Activated CD4-positive, CD25-positive, alpha-beta regulatory T cell (primary cell): ENCODE results near the gene DBH.

Experiments used
- DNase-seq, 4 experiments: peaks; one replicate each; lab custom pipeline; 2025; lab: John Stamatoyannopoulos, UW

DBH gene

DNA sequence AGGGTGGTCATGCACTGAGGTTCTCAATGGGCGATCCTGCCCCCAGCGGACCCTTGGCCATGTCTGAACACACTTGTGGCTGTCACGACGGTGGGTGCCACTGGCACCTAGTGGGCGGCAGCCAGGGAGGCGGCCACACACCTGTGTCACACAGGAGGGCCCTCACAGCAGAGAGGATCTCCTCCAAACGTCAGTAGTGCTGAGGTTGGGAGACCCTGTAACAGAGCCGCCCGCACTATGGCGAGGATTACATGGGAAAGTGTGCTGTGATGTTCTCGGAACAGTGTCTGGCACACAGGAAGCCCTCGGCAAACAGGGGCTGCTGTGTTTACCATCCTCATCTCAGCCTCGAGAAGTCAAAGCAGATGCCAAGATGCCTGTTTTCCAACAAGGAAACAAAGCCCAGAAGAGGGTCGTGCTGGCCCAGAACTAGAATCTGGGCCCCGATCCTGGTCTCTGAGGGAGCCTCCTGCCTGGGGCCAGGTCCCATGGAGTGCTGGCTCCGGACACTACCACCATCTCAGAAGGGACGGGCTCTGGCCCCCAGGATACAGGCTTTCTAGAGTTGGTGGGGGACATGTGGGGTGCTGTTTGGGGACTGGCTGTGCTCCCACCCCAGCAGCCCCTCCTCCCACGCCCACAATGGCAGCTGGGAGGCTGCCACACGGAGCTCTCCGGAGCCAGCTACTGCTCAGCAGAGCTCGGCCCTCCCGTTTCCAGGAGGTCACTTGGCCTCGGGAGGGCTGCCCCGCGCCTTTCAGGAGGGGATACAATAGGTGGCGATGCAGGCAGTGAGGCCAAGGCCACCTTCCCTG is 48.2 kb downstream of the DBH start:
- DNase-seq: no peak

DNA sequence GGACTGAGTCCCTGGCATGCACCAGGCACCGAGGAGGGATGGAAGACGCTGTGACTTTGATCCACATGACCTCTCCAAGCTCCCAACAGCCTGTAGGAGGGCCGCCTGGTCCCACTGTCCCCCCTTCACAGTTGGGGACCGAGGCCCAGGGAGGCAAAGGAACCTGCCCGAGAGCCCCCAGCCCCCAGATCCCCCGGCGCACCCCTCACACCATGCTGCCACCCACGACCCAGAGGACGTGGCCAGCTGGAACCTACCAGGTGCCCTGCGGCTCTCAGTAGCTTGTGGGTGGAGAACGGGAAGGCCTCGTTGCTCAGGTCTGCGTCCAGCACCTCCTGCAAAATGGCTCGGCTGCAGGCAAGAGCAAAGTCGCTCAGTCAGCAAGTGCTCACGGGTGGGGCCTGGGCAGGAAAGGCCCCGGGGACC is 48.8 kb downstream of the DBH start:
- no peak for DNase-seq

DNA sequence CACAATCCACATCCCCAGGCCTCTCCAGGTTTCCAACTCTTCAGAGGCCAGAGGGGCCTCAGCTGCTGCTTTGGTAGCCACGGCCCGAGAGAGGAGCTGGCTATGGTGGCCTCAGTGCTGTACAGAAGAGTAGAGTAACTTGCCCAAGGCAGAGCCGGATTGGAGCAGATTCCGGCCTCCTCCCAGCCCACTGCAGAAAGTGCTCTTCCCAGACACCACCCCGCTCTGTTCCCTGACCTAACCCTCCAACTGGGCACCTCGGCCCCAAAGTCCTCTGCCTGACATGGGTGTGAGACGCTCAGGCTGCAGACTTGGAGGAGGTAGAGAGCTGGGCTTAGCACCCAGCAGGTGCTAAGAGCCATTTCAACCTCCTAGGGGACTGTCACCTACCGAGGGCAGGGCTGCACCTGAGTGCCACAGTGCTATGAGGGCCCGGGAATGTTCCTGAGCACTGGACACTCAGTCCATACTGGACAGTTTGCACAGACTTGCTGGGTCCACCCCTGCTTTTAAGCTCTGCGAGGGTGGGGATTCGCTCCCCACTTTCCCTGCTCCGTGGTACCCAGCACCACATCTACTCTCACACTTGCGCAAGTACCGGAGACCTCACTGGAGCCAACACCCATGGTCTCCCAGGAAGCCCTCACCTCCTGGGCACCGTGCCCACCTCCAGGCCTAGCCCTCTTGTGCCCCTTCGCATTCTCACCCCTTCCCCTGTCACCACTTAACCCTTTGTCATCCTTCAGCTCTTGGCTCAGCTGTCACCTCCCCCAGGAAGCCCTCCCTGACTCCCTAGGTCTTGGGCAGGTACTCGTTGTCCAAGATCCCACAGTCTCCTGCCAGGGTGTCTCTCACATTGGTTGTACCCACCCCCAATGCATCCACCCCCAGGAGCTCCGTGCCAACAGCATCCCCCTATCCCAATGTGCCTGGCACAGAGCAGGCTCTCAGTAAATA is 49.8 kb downstream of the DBH start:
- DNase-seq: no peak

DNA sequence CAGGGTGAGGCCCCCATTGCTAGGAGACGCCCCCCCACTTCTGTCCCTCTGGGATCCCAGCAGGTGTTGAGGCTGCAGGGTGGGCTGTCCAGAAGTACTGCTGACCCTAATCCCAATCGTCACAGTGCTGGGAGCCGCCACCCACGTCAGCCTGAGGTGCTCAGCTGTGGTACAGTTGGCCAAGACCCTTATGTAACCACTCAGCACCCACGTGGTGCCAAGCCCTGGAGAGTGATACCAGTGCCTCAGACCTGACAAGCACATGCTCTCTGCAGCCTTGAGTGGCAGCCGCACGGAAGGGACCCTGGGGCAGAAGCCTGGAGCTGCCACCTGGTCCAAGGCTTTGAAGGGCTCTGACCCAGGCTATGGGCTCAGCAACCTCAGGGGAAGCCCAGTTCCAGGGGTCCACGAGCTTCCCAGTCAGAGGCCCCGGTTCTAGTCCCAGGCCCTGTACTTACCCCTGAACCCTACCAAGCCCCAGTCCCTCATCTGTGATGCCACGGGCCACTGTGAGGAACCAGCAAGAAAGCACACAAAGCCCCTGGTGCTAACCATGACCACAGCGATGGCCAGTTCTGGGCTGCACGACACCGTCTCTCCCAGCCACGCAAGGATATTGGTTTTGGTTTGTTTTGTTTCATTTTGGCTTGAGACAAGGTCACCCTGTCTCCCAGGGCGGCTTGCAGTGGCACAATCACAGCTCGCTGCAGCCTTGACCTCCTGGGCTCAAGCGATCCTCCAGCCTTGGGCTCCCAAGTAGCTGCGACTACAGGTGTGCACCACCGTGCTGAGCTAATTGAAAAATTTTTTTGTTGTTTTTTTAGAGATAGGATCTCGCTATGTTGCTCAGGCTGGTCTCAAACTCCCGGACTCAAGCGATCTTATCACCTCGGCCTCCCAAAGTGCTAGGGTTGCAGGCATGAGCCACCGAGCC is 50.7 kb downstream of the DBH start:
- DNase-seq: no peak

DNA sequence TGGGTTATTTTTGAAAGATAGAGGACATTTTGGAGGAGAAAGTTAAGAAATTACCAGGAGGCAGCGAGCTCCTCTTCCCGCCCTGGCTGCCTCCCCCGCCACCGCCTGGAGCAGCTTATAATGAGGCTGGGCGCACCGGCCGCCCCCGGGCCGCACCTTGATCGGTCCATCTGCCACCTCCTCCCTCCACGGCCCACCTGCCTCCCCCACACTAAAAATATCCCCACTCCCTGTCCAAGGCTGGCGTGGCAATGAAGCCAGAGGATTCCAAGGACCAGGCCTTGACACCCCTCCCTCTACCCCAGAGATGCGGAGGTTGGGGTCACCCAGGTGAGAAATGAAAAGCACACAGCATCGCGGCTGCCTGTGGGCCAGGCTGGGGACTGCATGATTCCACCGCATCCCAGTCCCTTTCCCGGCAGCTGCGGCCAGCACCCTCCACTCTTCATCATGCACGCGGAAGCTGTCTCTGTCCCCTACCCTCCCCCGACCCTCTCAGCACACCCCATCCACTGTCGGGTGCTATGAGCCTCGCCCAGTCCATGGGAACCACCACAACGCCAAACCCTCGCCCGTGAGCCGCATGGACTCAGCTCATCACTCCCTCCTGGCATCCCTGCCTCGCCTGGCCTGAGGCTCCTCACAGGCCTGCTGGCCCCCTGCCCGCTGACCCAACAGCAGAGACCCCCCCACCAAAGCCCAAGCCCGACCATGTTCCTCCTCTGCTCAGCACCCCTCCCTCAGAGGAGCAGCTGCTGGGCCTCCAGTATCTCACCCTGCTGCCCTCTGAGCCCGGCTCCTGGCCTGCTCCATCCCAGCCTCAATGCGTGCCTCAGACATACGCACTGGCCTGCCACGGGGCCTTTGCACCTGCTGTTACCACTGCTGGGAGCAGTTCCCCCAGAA is 51.9 kb downstream of the DBH start:
- DNase-seq: no peak

DNA sequence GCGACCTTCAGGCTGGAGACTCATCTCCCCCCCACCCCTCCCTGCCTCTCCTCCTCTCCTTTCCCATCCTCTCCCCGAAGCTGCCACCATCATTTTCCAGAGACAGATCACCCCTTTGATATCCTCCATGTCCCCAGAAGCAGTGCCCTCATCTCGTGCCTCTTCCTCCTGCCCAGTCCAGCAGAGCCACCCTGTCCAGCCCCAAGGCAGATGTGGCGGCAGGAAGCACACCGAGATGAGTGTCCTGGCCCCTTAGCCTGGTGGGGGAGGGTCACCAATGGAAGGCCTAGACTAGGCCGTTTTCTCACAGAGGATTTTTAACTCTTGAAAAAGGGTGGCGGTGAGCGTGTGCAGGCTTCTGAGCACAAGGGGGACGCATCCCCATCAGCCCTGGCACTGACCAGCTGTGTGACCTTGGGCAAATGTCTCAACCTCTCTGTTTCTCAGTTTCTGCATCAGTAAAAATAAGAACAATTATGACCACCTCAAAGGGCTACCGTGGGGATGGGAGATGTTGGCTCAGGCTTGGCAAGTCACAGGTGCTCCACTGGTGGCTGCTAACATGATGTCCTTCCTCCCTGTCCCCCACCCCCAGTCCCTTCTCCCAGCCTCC is 53.1 kb downstream of the DBH start:
- DNase-seq: no peak

DNA sequence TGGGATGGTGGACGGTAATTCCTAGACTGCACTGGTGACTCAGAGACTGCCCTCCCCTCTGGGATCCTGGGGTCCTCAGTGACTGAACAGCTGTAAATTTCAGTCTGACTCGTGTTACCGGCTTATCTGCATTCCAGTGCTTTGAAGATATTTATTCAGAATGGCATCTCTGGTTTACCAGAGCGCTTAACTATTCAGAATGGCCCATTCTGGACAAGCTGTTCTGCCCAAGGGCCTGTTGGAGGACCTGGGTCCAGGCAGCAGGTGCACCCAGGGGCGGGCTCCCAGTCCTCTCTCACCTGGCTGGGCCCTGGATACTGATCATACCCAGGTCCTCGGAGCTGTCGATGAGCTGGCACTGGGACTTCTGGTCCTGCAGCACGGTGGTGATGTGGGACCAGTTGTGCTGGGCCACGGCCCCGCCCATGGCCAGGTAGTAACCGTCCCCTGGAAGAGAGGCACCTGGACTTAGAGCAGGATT is 54.0 kb downstream of the DBH start:
- no peak for DNase-seq

DNA sequence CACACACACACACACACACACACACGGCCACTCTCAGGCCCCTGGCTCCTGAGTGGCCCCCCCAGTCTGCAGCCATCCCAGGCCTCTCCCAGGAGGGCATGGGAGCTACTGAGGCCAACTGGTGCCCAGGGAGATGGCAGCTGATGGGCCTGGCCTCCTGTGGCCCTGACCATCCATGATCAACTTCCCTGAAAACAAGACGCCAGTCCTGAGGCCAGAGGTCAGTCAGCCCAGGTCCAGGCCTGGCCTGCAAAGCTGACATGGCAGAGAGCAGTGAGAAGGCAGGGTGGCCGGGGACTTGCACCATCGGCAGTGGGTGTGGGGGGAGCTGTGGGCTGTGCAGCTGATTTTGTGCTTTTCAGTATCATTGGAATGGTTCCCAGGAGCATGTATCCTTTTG is 55.0 kb downstream of the DBH start:
- no peak for DNase-seq

DNA sequence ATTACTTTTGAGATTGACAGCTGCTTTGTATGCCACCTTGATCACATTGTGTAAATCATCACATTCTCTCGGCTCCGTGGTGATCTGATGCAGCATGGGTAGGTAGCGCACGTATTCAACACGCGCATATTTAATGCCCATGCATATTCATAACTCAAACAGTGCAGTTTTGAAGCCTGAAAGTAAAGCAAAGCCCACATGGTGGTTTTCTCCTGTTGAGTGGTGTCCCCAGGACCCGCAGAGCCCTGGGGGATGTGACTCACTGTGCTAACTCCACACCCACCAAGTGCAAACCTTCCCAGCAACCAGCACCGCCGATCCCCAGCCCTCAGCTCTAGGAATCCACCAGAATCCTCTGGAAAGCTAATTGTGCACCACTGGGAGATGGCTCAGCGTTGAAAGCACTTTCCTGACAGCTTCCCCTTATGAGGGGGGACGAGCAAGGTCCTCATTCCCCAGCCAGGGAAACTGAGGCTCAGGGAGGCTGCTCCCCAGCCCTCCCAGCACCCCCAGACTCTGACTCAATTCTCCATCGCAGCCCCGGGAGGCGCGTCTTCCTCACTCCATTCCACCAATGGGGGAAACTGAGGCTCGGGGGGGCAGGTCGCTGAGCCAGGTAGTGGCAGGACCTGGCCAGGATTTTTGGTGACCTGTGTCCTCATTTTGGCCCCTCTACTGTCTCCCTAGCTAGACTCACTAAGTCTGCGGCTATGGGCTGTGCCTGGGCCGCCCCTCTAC is 55.6 kb downstream of the DBH start:
- DNase-seq: no peak

DNA sequence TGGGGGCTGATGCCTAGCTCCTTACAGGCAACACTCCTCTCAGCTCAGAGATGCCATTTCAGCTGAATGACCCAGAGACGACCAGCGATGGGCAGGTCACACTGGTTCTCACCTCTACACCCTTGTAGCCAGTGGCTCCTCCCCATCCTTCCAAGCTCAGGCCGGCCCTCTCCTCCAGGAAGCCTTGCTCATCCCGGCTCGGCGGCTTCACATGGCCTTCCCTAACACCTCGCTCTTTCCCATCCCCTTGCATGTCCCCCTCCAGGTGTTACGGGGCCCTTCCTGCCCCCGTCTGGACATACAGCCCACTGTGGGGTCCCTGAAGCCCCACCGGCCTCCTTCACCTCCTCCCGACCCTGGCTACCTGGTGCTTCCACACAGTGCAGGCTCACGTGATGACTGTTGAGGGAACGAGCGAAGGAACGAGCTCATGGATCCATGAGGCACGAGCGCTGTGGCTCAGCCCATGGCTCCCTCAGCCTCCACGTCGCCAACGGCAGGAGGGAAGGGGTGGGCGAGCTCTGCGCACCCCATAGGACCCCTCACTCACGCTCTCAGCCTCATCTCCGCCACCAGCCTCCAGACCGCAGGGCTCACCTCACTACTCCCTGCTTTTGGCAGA is 56.3 kb downstream of the DBH start:
- no peak for DNase-seq

DNA sequence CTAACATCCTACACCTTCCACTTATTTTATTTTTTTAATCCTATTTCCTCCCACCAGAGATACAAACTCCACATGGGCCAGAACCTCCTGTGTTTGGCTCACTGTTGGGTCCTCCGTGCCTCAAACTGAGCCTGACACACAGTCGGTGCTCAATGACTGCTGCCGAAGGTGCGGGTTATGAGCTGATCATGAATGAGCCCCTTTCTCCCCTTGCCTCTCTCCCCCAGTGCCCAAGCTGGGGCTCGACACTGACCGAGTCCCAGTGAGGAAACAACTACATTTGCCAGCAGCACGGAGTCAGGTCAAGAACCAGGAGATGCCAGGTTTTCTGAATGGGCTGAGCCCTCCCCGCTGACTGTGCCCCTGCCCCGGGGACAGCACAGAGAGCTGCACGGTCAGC is 57.0 kb downstream of the DBH start:
- DNase-seq: no peak

DNA sequence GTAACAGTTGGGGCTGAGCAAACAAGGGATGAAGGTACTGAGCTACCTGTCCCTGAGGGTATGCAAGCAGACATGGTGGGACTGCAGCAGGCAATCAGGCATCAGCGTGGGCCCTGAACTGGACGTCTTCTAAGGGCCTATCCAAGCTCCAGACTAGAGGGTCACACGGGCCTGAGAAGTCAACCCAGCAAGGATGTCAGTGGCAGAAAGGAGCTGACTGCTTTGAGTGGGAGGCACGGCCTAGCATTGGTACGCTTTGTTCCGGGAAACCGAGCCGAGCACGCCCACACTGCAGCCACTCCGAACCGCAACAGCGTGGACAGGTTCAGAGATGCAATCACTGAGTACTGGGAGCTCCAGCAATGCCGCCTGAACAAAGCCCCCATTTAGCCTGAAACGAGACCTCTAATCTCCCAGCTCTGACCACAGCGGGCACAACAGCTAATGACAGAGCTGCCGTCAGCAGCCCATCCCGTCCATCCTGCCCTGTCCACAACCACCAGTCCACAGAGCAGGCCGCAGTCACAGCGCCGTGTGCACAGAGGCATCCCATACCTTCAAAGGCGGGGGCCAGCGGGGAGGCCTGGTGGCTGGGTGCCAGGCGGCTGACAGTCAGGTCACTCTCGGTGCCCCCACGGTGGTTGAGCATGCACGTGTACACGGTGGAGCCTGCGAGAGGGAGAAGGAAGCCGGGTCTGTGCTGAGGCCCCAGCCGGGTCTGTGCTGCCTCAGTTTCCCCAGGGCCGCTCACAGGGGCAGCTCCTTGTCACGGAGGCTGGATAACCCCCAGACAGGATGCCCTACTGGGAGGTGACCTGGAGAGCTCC is 57.8 kb downstream of the DBH start:
- DNase-seq: no peak

DNA sequence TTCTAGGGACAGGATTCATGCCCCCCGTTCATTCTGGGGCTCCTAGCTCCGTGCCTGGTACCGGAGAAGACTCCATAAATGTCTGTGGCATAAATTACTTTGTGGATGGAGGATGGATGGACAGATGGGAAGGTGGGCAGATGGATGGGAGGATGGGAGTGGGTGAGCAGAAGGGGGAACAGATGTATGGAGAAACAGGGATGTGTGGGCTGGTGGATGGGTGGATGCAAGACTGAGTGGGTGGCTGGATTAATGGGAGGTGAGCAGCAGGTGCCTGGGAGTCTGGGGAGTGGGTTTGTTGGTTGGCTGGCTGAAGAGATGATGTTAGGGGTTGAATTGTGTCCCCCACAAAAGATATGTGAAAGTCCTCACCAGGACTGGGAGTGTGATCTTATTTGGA is 58.5 kb downstream of the DBH start:
- DNase-seq: no peak

DNA sequence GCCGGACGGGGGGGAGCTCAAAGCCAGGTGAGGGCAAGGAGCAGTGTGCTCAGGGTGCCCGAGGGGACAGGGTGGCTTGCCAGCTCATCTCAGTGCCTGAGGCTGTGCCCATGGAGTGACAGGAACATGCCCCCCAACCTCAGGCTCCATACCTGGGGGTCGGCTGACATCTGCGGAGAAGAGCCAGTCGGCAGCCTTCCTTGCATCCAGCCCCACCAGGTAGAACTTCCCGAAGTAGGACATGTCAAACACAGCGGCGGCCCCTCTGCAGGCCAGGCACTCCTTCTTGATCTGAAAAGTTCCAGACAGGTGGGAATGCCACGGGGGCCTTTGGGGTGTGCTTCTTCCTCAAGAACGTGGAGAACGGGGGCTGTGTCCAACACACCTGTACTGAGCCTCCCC is 59.9 kb downstream of the DBH start:
- no peak for DNase-seq

DNA sequence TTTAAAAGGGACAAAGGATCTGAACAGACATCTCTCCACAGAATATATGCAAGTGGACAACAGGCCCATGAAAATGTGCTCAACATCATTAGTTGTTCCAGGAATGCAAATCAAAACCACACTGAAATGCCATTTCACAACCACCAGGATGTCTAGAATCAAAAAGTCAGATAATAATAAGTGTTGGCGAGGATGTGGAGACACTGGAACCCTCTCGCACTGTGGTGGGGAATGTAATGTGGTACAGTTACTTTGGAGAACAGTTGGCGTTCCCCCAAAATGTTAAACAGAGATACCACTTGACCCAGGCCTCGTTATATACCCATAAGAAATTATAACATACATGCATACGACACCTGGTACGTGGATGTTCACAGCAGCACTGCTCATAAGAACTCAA is 63.4 kb downstream of the DBH start:
- DNase-seq: no peak

DNA sequence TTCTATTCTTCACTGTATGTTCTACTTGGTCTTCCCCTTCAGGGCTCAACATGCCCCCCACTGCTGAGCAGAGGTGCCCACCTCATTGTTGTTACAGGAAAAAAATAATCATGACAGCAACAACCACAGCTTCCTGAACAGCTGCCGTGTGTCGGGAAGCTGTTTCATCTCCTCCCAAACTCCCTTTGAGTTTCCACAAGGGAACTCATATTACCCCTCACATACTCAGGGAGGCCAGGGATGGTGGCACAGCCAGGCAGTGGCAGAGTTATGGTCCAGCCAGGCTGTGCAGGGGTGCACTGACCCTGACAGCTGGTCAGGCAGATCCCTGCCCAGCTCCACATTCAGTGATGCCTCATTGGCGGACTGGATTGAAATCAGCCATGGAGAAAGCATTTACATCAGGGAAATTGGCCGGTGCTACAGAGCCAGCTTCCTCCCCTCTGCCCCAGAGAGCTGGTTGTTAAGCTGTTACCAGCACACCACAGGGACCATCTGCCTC is 64.7 kb downstream of the DBH start:
- no peak for DNase-seq

DNA sequence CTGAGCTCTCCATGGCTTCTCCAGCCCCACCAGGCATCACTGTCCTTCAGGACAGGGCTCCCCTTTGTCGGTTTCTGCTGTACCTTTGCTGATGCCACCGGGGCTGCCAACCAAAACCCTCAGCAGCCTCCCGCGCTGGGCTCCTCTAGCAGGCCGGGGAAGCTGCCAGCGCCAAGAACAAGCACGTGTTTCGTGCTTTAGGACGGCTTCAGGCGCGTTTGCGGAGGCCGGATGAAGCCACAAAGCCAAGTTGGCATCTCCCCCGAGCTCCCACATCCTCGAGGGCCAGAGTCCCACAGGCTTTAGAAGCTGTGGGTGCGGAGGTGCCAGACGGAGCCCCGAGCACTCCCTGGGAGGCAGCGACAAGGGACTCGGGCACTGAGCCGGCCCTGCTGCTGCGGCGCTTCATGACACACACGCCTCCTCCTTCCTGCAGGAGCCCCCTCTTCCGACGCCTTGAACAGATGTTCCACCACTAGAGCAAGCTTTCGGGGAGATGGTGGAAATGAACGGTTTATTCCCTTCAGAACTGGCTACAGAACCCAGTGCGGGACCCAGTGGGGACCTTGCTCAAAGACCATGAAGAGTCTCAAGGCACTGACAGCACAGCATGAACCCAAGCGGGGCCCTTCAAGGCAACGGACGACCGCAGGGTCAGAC is 65.3 kb downstream of the DBH start:
- DNase-seq: no peak
